GM18499 (cell line): ENCODE data around the gene WWC2.
"Not testable (repeated sequence)": the region's sequence is repeated elsewhere in the genome, so short reads cannot be mapped to it uniquely, and the experiment has no call there.

ENCODE experiments used
- ATAC-seq: cut with Tn5 transposase; IDR thresholded peaks from one replicate; pipeline ENCODE4 v1.9.1; 2021; ENCODE audit warnings: moderate number of reproducible peaks; ENCODE audit not compliant: insufficient read depth, unreplicated experiment

The WWC2 gene

GRCh38 chr4:183139972-183140570 lies 41.0 kb downstream of the WWC2 start:
- ATAC-seq: no peak

- no peak for ATAC-seq
Observed at GRCh38 chr4:183140911-183141320, 41.9 kb downstream of the WWC2 start.

GRCh38 chr4:183141997-183142396 lies 42.9 kb downstream of the WWC2 start:
- no peak for ATAC-seq

DNA sequence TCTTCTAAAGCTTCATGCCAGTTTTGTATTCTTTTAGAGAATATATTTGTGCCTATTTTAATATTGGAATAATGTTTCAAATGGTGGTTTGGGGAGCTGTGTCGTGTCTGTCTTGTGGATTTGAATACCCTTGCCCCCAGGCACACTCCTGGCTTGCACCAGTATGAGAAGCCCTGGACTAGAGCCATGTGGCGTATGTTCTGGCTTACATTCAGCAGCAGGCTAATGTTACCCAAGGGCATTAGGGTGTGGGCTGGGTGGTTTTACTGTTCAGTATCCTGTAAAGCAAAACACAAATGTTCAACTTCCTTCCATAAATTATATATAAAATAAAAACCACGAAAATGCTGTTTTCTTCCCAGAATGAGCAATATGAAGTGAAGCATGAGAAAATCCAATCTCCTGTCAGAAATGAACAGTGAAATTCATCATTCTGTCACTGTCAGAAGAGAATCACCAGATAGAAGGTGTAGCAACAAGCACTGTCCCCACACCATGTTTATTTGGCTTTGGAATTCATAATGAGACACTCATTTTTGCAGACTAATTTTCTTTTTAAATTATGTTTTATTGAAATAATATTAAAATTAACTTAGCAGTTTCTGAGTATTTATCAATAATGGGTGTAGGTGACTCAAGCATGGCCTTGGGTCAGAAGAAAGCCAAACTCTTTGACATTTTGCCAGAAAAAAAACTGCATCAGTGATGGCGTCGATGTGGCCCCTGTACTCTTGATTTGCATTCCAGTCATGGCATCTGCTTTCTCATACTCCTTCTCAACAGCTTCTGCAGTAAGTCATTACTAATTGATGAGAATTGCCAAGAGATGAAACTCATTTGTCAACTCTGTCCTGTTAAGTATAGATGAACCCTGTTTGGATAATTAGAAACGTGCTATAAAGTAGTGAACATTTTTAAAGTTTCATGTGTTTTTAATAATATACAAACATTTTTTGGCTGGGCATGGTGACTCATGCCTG lies 43.8 kb downstream of the WWC2 start:
- no peak for ATAC-seq

- no peak for ATAC-seq
Observed at GRCh38 chr4:183144787-183145186, 45.7 kb downstream of the WWC2 start.

GRCh38 chr4:183145773-183146172 lies 46.7 kb downstream of the WWC2 start:
- no peak for ATAC-seq

DNA sequence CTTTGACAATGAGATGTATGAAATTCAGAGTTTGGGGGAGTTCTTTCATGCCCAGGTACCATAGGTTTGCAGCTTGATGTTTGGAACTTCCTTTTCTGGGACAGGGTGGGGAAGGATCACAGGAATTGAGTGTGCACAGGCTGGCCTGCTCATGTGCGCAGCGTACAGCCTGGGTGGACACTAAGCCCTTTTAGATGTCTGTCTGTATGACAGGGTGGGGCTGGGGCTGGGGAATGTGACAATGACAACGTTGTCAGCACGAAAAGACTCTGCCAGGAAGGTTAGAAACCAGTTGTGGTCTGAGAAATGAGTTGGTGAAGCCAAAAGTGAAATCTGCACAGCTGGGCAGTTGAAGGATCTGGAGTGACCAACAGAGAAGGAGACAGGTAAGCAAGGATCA lies 47.4 kb downstream of the WWC2 start:
- no peak for ATAC-seq

GRCh38 chr4:183147196-183147595 lies 48.1 kb downstream of the WWC2 start:
- ATAC-seq: no peak

DNA sequence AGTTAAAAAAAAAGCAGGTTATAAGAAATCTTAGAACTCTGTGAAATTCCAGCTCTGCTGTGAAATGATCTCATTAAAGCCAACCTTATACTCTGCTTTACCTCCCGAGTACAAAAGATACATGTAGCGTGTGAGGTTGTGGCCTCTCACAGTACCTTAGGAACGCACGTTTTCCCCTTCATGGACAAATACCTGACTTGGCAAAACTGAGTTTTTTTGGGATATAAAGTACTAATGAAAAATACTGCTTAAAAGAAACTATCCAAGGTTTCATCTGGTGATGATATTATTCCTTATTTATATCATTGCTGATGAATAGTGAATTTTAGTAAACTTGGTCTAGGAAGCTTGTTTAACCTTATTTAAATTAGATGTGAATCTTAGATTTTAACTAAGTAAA lies 48.9 kb downstream of the WWC2 start:
- no peak for ATAC-seq

DNA sequence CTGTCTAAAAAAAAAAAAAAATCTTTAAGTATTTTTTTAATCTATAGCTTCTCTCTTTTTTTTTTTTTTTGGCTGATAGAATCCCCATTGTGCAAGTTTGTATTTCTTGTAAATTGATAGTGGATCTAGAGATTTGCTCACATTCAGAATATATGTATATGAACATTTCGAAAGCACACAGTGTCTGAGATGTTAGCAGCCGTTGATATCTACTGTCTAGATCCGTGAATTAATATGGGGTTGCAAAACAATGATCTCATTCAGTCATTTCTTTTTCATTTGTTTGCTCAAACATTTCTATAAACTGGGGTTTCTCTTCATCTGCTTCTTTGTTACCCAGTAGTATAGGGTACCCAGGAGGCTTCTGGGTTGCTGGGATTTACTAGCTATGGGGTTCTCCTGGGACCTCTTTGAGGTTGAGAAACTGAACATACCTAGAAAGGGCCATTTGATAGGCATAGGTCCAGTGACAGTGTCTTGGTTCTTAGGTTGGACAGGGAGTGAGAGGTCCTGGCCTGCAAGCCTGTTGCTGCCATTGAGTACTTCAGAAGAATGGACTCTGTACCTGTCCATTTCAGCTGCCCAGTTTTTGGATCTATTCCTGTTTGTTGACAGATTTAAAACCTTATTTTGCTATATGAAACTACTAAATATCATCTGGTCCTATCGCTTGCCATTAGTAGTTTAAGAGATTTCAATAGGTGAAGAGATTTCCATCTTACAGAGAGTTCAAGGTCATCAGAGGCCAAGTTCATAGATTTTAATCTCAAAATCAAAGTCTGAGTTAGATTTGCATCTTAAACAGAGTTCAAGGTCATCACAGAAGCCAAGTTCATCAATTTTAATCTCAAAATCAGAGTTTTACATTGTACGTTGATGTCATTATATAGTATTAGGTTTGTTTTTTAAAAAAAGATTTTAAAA lies 50.8 kb downstream of the WWC2 start:
- no peak for ATAC-seq

DNA sequence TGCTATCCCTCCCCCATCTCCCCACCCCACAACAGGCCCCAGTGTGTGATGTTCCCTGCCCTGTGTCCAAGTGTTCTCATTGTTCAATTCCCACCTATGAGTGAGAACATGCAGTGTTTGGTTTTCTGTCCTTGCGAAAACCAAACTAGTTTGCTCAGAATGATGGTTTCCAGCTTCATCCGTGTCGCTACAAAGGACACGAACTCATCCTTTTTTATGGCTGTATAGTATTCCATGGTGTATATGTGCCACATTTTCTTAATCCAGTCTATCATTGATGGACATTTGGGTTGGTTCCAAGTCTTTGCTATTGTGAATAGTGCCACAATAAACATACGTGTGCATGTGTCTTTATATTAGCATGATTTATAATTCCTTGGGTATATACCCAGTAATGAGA lies 51.6 kb downstream of the WWC2 start:
- ATAC-seq: not testable (repeated sequence)

DNA sequence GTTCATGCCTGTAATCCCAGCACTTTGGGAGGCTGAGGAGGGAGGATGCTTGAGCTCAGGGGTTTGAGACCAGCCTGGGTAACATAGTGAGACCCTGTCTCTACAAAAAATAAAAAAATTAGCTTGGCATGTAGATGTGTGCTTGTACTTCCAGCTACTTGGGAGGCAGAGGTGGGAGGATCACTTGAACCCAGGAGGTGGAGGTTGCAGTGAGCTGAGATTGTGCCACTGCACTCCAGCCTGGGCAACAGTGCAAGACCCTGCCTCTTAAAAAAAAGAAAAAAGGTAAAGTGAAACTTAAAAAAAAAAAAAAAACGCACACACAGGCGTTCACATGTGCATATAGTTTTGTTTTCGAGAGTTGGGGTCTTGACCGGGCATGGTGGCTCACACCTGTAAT lies 53.2 kb downstream of the WWC2 start:
- not testable (repeated sequence) for ATAC-seq

DNA sequence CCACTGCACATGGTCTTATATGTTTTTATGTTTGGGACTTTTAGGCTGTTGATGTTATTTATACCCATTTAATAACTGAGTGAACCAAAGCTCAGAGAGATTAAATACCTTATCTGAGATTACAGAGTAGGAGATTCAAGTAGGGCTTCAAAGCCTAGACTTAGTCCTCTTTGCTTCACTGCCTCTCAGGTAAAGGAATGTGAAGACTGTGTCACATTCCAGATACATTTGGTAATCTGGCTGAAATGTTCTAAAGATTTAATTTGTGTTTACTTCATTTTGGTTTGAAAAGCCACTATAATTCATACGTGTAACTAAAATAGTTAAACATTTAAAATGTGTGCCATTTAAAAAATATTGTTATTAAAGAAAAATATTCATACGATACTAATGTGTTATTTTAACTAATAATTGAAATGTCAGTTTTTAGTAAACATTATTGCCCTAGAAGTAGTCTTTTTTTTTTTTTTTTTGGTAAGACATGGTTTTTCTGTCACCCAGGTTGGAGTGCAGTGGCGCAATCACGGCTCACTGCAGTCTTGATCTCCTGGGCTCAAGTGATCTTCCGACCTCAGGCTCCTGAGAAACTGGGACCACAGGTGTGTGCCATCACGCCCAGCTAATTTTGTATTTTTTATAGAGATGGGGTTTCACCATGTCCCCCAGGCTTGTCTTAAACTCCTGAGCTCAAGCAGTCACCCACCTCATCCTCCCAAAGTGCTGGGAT lies 54.3 kb downstream of the WWC2 start:
- ATAC-seq: no peak

- ATAC-seq: no peak
Observed at GRCh38 chr4:183154701-183155391, 55.8 kb downstream of the WWC2 start.

- no peak for ATAC-seq
Observed at GRCh38 chr4:183155450-183156184, 56.6 kb downstream of the WWC2 start.

GRCh38 chr4:183157215-183157614 lies 58.2 kb downstream of the WWC2 start:
- ATAC-seq: no peak

DNA sequence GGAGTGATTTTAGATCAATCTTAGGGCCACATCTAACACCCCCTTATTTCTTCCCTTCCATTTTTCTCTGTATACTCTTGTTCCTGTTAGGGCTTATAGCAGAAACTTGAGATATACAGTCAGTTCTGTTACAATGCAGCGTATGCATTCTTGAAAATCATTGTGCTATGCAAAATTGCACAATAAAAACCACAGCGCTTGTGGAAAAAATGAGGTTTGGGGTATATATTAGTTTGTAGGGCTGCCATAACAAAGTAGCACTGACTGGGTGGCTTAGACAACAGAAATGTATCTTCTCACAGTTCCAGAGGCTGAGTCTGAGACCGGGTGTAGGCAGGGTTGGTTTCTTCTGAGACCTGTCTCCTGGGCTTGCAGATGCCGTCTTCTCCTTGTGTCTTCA lies 59.0 kb downstream of the WWC2 start:
- no peak for ATAC-seq

DNA sequence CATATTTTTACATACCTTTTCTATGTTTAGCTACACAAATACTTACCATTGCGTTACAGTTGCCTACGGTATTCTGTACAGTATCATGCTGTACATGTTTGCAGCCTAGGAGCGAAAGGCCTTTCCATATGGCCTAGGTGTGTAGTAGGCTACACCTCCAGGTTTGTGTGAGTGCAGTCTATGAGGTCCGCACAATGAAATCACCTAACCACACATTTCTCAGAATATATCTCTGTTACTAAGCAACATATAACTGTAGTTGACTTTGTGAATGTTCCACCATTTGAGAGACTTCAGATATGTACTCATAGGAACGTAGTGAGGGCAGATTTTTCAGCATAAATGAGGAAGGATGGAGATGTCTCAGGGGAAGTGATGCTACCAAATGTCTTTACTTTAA lies 62.6 kb downstream of the WWC2 start:
- ATAC-seq: no peak

GRCh38 chr4:183163135-183163534 lies 64.1 kb downstream of the WWC2 start:
- no peak for ATAC-seq
